DMS114 treated with DMSO at 0.1 percent for 48 hours (cell line): ENCODE measurements around the gene ENOX1.

Source experiments
- DNase-seq: peaks from one replicate; lab custom pipeline; 2025; ENCODE audit not compliant: unreplicated experiment; lab: John Stamatoyannopoulos, UW

The ENOX1 gene

DNA sequence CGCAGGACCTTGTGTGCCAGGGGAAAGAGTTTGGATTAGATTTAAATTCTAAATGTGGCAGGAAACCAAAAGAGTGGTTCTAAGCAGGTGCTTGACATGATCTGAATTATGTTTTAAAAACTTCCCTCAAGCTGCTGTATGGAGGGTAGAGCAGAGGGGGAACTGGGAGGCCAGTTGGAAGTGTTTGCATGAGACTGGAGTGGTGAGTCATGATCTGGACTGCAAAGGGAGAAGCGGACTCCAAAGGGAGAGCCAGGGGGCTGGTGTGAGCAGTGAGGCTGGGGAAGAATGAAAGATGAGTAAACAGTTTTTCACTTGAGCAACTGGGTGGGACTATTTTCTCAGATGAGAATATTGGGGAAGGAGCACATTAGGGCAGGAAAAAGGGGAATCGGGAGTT, 557.3 kb downstream of the ENOX1 start:
- no peak for DNase-seq

DNA sequence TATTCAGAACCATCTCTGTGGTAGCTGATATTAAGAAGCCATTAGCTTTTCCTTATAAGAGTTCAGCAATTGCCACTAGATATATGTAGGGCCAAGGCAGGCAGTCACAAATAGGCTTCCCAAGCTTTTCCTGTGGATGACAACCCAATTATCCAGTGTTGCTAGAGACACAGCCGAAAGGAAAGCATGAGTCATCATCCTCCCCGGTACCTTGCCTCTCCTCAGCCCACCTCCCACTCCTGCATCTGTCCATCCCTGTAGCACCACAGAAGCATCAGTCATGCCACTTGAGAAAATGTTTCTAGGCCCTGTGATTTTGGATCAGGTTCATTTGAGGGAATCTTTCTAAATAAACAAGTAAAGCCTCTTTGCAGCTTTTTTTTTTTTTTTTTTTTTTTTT, 559.1 kb downstream of the ENOX1 start:
- DNase-seq = no peak

- no peak for DNase-seq
These were observed 563.6 kb downstream of the ENOX1 start for GRCh38 chr13:43223216-43223615.

DNA sequence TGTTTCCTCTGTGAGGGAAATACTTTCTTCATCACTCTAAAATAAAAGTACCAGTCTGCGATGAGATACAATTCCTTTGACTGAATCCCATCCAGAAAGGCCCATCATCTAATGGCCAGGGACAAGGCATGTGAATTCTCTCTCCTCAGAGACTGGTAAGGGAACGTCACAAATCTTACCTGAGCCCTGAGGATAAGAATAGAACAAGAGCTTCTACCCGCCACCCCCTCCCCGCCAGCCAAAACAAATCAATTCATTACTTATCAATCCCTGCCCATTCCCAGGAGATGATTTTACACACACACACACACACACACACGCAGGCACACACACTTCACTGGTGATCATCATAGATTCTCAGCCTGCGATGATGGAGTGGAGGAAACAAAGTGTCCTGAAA, 564.7 kb downstream of the ENOX1 start:
- no peak for DNase-seq

DNA sequence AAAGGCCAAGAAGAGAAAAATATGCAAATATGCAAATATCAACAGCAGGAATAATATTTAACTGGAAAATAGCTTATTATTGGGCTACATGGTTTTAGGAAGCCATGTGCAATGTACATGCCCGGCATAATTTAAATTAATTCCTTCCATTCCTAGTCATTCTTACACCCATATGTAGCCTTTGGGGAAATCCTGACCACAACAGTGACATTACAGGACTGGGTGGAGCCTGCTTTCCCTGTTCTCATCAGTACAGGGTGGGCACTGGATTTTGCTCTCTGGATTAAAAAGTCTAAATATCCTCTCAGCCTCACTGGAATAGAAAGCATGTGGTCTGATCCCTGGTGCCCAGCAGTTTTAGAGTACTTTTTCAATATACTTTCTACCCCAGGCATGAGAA, 565.2 kb downstream of the ENOX1 start:
- DNase-seq = no peak

- no peak for DNase-seq
These were observed 565.7 kb downstream of the ENOX1 start for GRCh38 chr13:43220873-43221595.

- DNase-seq = no peak
These were observed 572.6 kb downstream of the ENOX1 start for GRCh38 chr13:43214124-43214523.

DNA sequence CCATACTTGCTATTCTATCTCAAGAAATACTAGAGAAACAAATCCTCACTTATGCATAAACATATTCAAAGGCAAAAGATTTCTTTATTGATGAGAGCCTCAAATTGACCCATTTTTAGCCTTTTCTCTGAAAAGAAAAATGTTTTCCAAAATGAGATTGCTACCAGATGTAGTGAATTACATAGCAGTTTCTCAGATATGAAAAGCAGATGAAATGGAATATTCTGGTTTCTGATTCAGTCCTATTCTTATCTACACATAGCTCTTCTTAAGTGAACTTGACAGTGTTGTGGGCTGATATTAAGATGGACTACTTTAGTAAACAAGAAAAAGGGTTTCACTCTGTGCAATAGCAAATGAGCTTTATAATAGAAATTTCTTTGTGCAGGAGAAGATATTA, 579.9 kb downstream of the ENOX1 start:
- DNase-seq = no peak

- no peak for DNase-seq
These were observed 581.4 kb downstream of the ENOX1 start for GRCh38 chr13:43205416-43205815.

DNA sequence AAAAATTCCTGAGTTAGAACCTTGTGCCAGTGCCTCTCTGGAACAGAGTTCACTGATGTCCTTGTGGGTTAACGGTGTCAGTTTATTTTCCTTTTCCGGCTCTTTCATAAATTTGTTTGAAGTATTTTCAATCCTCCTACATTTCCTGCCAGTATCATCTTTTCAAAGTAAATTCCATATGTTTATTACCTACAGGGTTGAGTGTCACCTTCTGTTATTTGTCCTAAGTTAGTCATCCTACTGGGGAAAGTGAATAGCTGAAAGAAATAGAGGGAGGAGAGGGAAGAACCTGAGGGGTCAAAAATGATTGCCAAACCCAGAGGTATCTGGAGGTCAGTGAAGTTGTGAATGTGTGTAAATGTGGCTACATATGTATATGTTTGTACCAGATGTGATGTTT, 582.2 kb downstream of the ENOX1 start:
- no peak for DNase-seq

GRCh38 chr13:43203781-43204180, 583.0 kb downstream of the ENOX1 start:
- no peak for DNase-seq

GRCh38 chr13:43200736-43201135, 586.0 kb downstream of the ENOX1 start:
- DNase-seq = no peak

DNA sequence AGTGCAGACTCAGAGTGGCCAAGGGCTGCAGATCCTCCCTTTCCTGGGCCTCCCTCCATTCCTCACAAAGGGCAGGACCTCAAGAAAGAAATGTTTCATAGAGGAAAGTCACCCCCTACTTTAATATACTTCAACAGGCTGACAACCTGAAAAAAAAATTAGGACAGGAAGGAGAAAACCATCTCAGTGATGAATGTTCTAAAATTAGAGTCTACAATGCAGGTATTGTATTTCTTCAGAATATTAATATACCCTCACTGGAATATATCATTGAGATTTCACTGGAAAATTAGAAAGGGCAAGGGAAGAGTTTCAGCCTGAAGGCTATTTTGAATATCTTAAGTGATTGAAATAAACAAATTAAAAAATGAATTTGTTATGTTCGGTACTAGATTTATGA, 586.5 kb downstream of the ENOX1 start:
- DNase-seq = no peak

DNA sequence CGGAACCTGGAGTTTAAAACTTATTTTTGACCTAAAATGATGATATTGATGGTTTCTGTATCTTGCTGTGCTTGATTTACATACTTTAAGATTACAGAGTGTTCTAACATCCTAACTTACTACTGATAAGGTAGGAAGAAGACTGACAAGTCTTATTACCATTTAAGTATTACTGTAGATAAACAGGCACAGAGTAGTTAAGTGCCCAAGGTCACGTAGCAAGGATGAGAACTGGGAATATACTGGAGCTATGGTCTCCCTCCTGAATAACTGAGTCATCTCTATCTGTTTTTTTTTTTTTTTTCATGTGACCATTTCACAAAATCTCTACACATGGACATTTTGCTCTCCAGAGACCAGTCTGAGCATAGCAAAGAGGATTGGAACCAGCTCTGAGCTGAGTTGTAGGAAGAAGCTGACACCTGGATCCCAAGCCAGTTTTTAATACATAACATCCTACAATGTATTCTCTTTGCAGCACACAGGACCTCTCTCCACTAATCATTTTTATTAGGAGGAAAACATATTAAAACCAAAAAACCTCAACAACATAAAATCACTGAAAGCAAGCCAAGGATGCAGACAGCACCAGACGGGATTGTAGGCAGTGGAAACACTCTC, 589.9 kb downstream of the ENOX1 start:
- DNase-seq = no peak

DNA sequence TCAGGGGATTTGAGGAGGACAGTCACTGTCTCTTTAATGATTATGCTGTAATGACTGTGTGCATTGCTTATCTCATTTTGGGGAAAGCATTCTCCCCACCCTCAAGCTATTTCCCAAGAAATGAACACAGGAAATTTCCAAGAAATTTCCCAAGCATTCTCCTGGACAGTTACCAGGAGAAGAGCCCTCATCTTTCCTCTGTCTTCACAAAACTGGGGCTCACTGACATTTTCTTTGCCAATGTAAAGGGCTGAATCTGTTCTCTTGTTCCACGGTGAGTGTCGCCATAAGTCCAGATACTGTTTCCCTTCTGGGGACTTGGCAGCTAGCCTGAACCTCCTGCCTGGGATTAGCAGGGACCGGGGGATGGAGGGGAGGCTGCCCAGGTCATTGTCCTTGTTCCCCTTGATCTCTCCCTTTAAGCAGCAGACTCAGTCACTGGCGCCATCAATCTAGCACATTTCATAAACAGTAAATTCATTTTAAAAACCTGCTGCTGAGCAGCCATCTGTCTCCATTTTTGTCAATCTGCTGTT, 590.6 kb downstream of the ENOX1 start:
- DNase-seq = no peak

DNA sequence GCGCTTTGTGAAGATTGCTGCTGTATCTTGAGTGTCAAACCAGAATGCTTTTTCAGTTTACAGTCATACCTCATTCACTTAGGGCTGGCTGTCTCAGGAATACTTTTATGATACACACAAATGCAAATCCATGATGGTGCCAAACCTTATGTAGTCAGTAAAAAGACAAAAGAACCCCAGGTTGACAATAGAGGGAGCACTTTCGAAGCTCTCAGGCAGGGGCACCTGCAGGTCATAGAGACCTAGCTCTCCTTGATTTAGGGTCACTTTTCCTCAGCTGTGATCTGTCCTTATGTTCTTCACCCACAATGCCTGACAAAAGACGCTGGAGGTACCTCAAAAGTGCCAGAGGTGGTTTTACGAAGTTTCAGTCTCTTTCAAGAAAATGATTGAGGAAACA, 591.2 kb downstream of the ENOX1 start:
- no peak for DNase-seq

GRCh38 chr13:43195112-43195511, 591.7 kb downstream of the ENOX1 start:
- DNase-seq = no peak

DNA sequence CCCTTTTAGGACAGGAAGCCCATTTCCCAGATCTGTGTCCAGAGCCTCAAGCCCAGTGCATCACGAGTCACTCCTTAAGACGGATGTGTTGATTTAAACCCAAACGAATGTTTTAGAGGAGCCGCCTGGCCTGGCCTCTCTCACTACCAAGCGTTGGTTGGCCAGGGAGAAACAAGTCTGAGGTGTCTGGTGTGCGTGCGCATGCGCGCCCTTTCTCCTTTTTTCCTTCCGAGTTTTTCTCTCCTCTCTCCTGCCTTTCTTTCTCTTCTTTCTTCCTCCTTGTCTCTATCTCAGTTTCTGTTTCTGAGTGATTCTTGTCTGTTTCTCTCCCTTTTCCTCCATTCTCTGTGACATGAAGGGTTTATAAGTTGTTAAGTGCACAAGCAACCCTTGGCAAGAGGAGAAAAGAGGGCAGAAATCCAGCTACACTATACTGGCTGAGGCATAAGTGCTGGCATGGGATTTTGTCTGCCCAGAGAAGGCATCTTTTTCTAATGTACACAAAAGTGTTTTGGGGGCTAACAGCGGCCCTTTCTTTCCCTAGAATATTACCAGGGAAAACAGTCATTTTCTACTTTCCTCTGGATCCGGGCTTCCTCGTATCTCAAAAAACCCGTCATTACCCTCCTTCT, 592.9 kb downstream of the ENOX1 start:
- no peak for DNase-seq

GRCh38 chr13:43191546-43191945, 595.2 kb downstream of the ENOX1 start:
- DNase-seq = no peak

DNA sequence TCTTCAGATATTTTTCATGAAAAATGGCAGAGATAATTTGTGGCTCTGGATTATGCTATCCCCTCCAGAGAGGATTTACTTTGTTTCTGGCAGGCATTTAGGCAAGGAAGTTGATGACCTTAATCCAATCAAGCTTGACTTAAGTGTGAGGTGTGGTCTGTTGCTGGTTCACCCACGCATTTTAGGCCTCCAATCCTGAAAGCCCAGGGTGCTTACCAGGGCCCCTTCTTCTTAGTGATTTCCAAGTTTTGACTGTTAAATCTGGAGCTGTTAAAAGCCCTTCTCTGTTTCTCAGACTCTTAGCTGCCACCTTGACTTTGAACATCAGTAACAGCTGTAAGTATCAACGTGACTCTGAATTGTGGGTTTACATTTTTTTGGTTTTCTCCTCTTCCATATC, 601.5 kb downstream of the ENOX1 start:
- no peak for DNase-seq

DNA sequence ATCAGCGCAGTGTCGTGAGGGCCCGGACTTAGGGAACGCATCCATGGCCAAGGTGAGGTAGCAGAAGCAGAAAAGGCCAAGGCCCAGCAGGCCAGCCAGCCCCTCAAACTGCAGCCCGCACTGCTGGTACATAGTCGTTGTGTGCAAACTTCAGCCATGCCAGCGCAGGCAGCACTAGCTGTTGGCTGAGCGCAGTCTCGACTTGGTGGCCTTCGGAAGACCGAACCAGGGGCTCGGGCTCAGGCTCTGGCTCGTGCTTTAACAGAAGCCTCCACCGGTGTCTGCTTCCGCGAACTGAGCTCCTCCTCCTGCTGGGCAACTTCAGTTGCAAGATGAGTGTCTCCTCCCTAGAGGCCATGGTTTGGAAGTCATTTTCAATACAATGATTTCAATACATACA, 605.9 kb downstream of the ENOX1 start:
- DNase-seq = no peak

- DNase-seq = no peak
These were observed 606.6 kb downstream of the ENOX1 start for GRCh38 chr13:43180036-43180660.
